Activated naive CD4-positive, alpha-beta T cell treated with anti-CD3 and anti-CD28 coated beads, Interleukin-2, amount 50 U/mL, for 16 hours (primary cell): ENCODE data around the gene KAZN.

Experiments
- DNase-seq: peaks from one replicate; pipeline ENCODE4 v3.0.0-alpha.2; 2020

Gene KAZN

GRCh38 chr1:14872762-14873161 lies 274.3 kb downstream of the KAZN start:
- no peak for DNase-seq

- DNase-seq, result no peak
Measured at GRCh38 chr1:14873677-14874076, 275.2 kb downstream of the KAZN start.

- DNase-seq, result no peak
Measured at GRCh38 chr1:14875524-14876509, 277.3 kb downstream of the KAZN start.

GRCh38 chr1:14876747-14877146 lies 278.3 kb downstream of the KAZN start:
- no peak for DNase-seq

- no peak for DNase-seq
Measured at GRCh38 chr1:14877224-14877623, 278.7 kb downstream of the KAZN start.

- DNase-seq, result no peak
Measured at GRCh38 chr1:14878124-14878523, 279.6 kb downstream of the KAZN start.

GRCh38 chr1:14878951-14879350 lies 280.5 kb downstream of the KAZN start:
- no peak for DNase-seq

- DNase-seq, result no peak
Measured at GRCh38 chr1:14880456-14881316, 282.2 kb downstream of the KAZN start.

GRCh38 chr1:14881775-14882672 lies 283.5 kb downstream of the KAZN start:
- no peak for DNase-seq

- DNase-seq, result no peak
Measured at GRCh38 chr1:14884614-14885175, 286.2 kb downstream of the KAZN start.

GRCh38 chr1:14887044-14887566 lies 288.6 kb downstream of the KAZN start:
- DNase-seq, result no peak

GRCh38 chr1:14887764-14888350 lies 289.4 kb downstream of the KAZN start:
- DNase-seq, result no peak

- DNase-seq, result no peak
Measured at GRCh38 chr1:14888374-14888773, 289.9 kb downstream of the KAZN start.

GRCh38 chr1:14889825-14890440 lies 291.4 kb downstream of the KAZN start:
- DNase-seq, result no peak

- no peak for DNase-seq
Measured at GRCh38 chr1:14891991-14892390, 293.5 kb downstream of the KAZN start.

GRCh38 chr1:14894811-14895560 lies 296.5 kb downstream of the KAZN start:
- no peak for DNase-seq

- DNase-seq, result no peak
Measured at GRCh38 chr1:14895727-14896126, 297.2 kb downstream of the KAZN start.

- DNase-seq, result no peak
Measured at GRCh38 chr1:14896381-14897079, 298.0 kb downstream of the KAZN start.

- DNase-seq, result no peak
Measured at GRCh38 chr1:14897080-14897449, 298.6 kb downstream of the KAZN start.

GRCh38 chr1:14897547-14897946 lies 299.1 kb downstream of the KAZN start:
- no peak for DNase-seq
